GM23338 (cell line): ENCODE results near the gene TMPRSS3. TPM values are rescaled to one million over a fixed set of nuclear protein-coding genes. Genes with fewer than 3 reads are reported as not detected.

Experiments
- ATAC-seq: fragments of 200-7000 bp; cut with Tn5 transposase; 3 replicates; pipeline ENCODE4 v1.9.1; 2020
- DNase-seq: peaks from one replicate; pipeline ENCODE4 v3.0.0-alpha.2; 2015; ENCODE audit warnings: low spot score
- H2AFZ ChIP-seq: fragments of 200-600 bp; sonication (generic); 2 replicates; pipeline ENCODE4 v1.8.0; 2016; ENCODE audit warnings: antibody characterized with exemption, mild to moderate bottlenecking, moderate library complexity
- H3F3A ChIP-seq: fragments of 200-600 bp; sonication (generic); replicated peaks from 2 replicates; pipeline ENCODE4 v1.8.0; 2017; ENCODE audit warnings: antibody characterized with exemption, mixed run types, low read depth
- H3K27ac ChIP-seq: fragments of 200-600 bp; sonication (generic); 2 replicates; pipeline ENCODE4 v1.6.1; 2016; ENCODE audit warnings: low read depth
- H3K27me3 ChIP-seq: fragments of 200-600 bp; sonication (generic); 2 replicates; pipeline ENCODE4 v1.8.0; 2016; ENCODE audit warnings: mild to moderate bottlenecking, mixed run types, moderate library complexity; ENCODE audit not compliant: insufficient read depth
- H3K36me3 ChIP-seq: fragments of 200-600 bp; sonication (generic); 2 replicates; pipeline ENCODE4 v1.8.0; 2016; ENCODE audit warnings: mild to moderate bottlenecking; ENCODE audit not compliant: insufficient read depth
- H3K4me1 ChIP-seq: fragments of 200-600 bp; sonication (generic); 2 replicates; pipeline ENCODE4 v1.8.0; 2016; ENCODE audit warnings: mild to moderate bottlenecking, moderate library complexity; ENCODE audit not compliant: insufficient read depth
- H3K4me2 ChIP-seq: fragments of 200-600 bp; sonication (generic); 2 replicates; pipeline ENCODE4 v1.7.1; 2017; ENCODE audit warnings: mixed run types
- H3K4me3 ChIP-seq: fragments of 200-600 bp; sonication (generic); 2 replicates; pipeline ENCODE4 v1.6.1; 2016; ENCODE audit warnings: mixed run types
- H3K79me2 ChIP-seq: fragments of 200-600 bp; sonication (generic); replicated peaks from 2 replicates; pipeline ENCODE4 v1.8.0; 2017; ENCODE audit warnings: mild to moderate bottlenecking; ENCODE audit not compliant: insufficient read depth
- H3K9me2 ChIP-seq: fragments of 200-600 bp; sonication (generic); 2 replicates; pipeline ENCODE4 v1.8.0; 2017; ENCODE audit not compliant: insufficient read depth
- H4K20me1 ChIP-seq: fragments of 200-600 bp; sonication (generic); replicated peaks from 2 replicates; pipeline ENCODE4 v1.8.0; 2017; ENCODE audit warnings: mild to moderate bottlenecking; ENCODE audit not compliant: insufficient read depth
- H3K27ac Mint-ChIP-seq: 2 replicates; pipeline ENCODE4 v1.8.0; 2020; ENCODE audit warnings: inconsistent platforms, mild to moderate bottlenecking, moderate library complexity, mixed read lengths
- H3K27me3 Mint-ChIP-seq: 3 replicates; pipeline ENCODE4 v1.8.0; 2022; ENCODE audit warnings: low read depth, mild to moderate bottlenecking, moderate library complexity, mixed read lengths, inconsistent platforms; ENCODE audit not compliant: insufficient read depth, poor library complexity
- H3K36me3 Mint-ChIP-seq: 3 replicates; pipeline ENCODE4 v1.8.0; 2021; ENCODE audit warnings: low read depth, mild to moderate bottlenecking, inconsistent platforms, moderate library complexity, mixed read lengths
- H3K4me1 Mint-ChIP-seq: 3 replicates; pipeline ENCODE4 v1.8.0; 2020; ENCODE audit warnings: mild to moderate bottlenecking, inconsistent platforms, mixed read lengths
- H3K4me3 Mint-ChIP-seq: 3 replicates; pipeline ENCODE4 v1.8.0; 2021; ENCODE audit warnings: moderate library complexity, mild to moderate bottlenecking, inconsistent platforms, mixed read lengths
- H3K9me3 Mint-ChIP-seq: 3 replicates; pipeline ENCODE4 v1.8.0; 2020; ENCODE audit warnings: moderate library complexity, mild to moderate bottlenecking, inconsistent platforms, mixed read lengths
- EZH2 ChIP-seq: fragments of 200-600 bp; sonication (generic); IDR thresholded peaks from one replicate; pipeline ENCODE4 v1.8.0; 2017; ENCODE audit warnings: antibody characterized with exemption, mild to moderate bottlenecking, low read depth; ENCODE audit not compliant: unreplicated experiment
- JUNB ChIP-seq: IDR thresholded peaks from one replicate; pipeline ENCODE4 v1.6.1; 2016; ENCODE audit warnings: antibody characterized with exemption; ENCODE audit not compliant: unreplicated experiment
- NANOG ChIP-seq: IDR thresholded peaks from 2 replicates; pipeline ENCODE4 v1.6.1; 2016; ENCODE audit warnings: antibody characterized with exemption, borderline replicate concordance
- POLR2AphosphoS5 ChIP-seq: IDR thresholded peaks from 2 replicates; pipeline ENCODE4 v1.6.1; 2016; ENCODE audit warnings: antibody characterized with exemption, low read depth
- ZNF331 ChIP-seq: fragments of 250-450 bp; sonication (Bioruptor Pico); IDR thresholded peaks from 2 replicates; pipeline ENCODE4 v1.5.0; 2020; ENCODE audit warnings: low read depth, mild to moderate bottlenecking, moderate library complexity
- polyA plus RNA-seq: library from polyadenylated mRNA; unstranded; fragments of >200 nt; fragmentation: Nextera tagmentation; extraction: Ambion mirVana; gene quantifications from 2 replicates; pipeline ENCODE4 v1.2.1, GENCODE V29; 2016
- total RNA-seq: library from RNA; depleted of rRNA; stranded (reverse); fragments of >200 nt; shearing (Covaris generic); gene quantifications from 2 replicates; pipeline ENCODE4 v1.2.3, GENCODE V29; 2014
- TF ChIP-seq, protein P1 (sequence below), 2 experiments: fragments of 200-600 bp in 1 of 2; sonication (generic) in 1 of 2; conservative IDR thresholded peaks; 2 replicates each; pipeline versions ENCODE4 v1.5.1 to v1.6.1; 2016 to 2017; ENCODE audit warnings: antibody characterized with exemption in 2 of 2, low read depth in 2 of 2, mild to moderate bottlenecking in 2 of 2, moderate library complexity in 1 of 2
- TF ChIP-seq, protein P2 (sequence below): fragments of 250-450 bp; sonication (Bioruptor Pico); IDR thresholded peaks from 2 replicates; pipeline ENCODE4 v1.5.0; 2020; ENCODE audit warnings: mild to moderate bottlenecking, moderate library complexity

The TMPRSS3 gene
- total and polyA plus RNA-seq, 2 experiments from 2014 or later = 0.17 TPM; not detected in 1

DNA sequence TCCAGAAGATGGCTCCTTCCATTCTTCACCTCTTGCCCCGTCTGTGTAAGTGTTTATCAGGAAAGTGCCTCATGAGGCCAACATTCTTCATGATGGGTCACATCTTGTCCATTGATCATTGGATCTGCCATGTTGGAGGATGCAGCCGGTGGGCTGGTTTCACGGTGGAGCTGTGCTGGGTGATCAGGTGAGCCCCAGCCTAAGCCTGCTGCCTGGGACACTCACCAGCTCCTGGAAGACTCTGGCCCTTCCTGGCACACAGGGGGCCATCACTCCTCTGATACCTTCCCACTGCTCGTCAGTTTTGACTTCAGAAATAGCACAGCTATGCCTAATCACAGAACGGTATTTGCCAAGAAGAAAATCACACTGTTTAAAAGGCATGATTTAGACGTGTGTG, 46.1 kb upstream of the TMPRSS3 start:
- Histone ChIP-seq H3K27ac (no peak overlapping the region), H3F3A (no peaks in the 10 kb centered on the region), H3K9me2 (no peaks in the 10 kb centered on the region), H2AFZ (no peak overlapping the region), H3K27me3 (no peaks in the 10 kb centered on the region), H3K79me2 (no peaks in the 10 kb centered on the region), H3K36me3 (no peaks in the 10 kb centered on the region), H3K4me3 (no peak overlapping the region), H3K4me1 (no peaks in the 10 kb centered on the region), H3K4me2 (no peak overlapping the region), H4K20me1 (no peaks in the 10 kb centered on the region)
- ATAC-seq = no peak
- Mint-ChIP-seq H3K27me3 (peaks cover 13% of the 10 kb centered on the region), H3K9me3 (no peaks in the 10 kb centered on the region; the same call in 2 of the 3 replicates), H3K4me1 (0 out of 3 replicates have a peak, but pooled peaks cover 2% of the 10 kb centered on the region), H3K4me3 (no peak overlapping the region), H3K36me3 (no peaks in the 10 kb centered on the region), H3K27ac (no peak overlapping the region)
- no peak for TF ChIP-seq EZH2
- TF ChIP-seq POLR2AphosphoS5 = no peak
- TF ChIP-seq NANOG = no peak
- TF ChIP-seq, protein P1, sequence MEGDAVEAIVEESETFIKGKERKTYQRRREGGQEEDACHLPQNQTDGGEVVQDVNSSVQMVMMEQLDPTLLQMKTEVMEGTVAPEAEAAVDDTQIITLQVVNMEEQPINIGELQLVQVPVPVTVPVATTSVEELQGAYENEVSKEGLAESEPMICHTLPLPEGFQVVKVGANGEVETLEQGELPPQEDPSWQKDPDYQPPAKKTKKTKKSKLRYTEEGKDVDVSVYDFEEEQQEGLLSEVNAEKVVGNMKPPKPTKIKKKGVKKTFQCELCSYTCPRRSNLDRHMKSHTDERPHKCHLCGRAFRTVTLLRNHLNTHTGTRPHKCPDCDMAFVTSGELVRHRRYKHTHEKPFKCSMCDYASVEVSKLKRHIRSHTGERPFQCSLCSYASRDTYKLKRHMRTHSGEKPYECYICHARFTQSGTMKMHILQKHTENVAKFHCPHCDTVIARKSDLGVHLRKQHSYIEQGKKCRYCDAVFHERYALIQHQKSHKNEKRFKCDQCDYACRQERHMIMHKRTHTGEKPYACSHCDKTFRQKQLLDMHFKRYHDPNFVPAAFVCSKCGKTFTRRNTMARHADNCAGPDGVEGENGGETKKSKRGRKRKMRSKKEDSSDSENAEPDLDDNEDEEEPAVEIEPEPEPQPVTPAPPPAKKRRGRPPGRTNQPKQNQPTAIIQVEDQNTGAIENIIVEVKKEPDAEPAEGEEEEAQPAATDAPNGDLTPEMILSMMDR (conservative IDR thresholded peaks at IDR 0.05; ENCODE audit: low read depth in 2 of 2) = no peak
- TF ChIP-seq, protein P2, sequence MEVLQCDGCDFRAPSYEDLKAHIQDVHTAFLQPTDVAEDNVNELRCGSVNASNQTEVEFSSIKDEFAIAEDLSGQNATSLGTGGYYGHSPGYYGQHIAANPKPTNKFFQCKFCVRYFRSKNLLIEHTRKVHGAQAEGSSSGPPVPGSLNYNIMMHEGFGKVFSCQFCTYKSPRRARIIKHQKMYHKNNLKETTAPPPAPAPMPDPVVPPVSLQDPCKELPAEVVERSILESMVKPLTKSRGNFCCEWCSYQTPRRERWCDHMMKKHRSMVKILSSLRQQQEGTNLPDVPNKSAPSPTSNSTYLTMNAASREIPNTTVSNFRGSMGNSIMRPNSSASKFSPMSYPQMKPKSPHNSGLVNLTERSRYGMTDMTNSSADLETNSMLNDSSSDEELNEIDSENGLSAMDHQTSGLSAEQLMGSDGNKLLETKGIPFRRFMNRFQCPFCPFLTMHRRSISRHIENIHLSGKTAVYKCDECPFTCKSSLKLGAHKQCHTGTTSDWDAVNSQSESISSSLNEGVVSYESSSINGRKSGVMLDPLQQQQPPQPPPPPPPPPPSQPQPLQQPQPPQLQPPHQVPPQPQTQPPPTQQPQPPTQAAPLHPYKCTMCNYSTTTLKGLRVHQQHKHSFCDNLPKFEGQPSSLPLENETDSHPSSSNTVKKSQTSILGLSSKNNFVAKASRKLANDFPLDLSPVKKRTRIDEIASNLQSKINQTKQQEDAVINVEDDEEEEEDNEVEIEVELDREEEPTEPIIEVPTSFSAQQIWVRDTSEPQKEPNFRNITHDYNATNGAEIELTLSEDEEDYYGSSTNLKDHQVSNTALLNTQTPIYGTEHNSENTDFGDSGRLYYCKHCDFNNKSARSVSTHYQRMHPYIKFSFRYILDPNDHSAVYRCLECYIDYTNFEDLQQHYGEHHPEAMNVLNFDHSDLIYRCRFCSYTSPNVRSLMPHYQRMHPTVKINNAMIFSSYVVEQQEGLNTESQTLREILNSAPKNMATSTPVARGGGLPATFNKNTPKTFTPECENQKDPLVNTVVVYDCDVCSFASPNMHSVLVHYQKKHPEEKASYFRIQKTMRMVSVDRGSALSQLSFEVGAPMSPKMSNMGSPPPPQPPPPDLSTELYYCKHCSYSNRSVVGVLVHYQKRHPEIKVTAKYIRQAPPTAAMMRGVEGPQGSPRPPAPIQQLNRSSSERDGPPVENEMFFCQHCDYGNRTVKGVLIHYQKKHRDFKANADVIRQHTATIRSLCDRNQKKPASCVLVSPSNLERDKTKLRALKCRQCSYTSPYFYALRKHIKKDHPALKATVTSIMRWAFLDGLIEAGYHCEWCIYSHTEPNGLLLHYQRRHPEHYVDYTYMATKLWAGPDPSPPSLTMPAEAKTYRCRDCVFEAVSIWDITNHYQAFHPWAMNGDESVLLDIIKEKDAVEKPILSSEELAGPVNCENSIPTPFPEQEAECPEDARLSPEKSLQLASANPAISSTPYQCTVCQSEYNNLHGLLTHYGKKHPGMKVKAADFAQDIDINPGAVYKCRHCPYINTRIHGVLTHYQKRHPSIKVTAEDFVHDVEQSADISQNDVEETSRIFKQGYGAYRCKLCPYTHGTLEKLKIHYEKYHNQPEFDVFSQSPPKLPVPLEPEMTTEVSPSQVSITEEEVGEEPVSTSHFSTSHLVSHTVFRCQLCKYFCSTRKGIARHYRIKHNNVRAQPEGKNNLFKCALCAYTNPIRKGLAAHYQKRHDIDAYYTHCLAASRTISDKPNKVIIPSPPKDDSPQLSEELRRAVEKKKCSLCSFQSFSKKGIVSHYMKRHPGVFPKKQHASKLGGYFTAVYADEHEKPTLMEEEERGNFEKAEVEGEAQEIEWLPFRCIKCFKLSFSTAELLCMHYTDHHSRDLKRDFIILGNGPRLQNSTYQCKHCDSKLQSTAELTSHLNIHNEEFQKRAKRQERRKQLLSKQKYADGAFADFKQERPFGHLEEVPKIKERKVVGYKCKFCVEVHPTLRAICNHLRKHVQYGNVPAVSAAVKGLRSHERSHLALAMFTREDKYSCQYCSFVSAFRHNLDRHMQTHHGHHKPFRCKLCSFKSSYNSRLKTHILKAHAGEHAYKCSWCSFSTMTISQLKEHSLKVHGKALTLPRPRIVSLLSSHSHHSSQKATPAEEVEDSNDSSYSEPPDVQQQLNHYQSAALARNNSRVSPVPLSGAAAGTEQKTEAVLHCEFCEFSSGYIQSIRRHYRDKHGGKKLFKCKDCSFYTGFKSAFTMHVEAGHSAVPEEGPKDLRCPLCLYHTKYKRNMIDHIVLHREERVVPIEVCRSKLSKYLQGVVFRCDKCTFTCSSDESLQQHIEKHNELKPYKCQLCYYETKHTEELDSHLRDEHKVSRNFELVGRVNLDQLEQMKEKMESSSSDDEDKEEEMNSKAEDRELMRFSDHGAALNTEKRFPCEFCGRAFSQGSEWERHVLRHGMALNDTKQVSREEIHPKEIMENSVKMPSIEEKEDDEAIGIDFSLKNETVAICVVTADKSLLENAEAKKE (CRISPR knock-in tag) = no peak
- TF ChIP-seq JUNB = no peak
- TF ChIP-seq ZNF331 = no peak
- no peak for DNase-seq
